GM18867 (cell line): ENCODE results near the gene LRSAM1.

Source experiments
- ATAC-seq: cut with Tn5 transposase; IDR thresholded peaks from one replicate; pipeline ENCODE4 v1.9.1; 2021; ENCODE audit warnings: mild to moderate bottlenecking, moderate library complexity; ENCODE audit not compliant: unreplicated experiment

The LRSAM1 gene

GRCh38 chr9:127509261-127509954, 58.1 kb downstream of the LRSAM1 start:
- ATAC-seq: no peak

GRCh38 chr9:127509955-127510299, 58.6 kb downstream of the LRSAM1 start:
- no peak for ATAC-seq

- no peak for ATAC-seq
Measured at GRCh38 chr9:127514468-127514867, 63.2 kb downstream of the LRSAM1 start.

DNA sequence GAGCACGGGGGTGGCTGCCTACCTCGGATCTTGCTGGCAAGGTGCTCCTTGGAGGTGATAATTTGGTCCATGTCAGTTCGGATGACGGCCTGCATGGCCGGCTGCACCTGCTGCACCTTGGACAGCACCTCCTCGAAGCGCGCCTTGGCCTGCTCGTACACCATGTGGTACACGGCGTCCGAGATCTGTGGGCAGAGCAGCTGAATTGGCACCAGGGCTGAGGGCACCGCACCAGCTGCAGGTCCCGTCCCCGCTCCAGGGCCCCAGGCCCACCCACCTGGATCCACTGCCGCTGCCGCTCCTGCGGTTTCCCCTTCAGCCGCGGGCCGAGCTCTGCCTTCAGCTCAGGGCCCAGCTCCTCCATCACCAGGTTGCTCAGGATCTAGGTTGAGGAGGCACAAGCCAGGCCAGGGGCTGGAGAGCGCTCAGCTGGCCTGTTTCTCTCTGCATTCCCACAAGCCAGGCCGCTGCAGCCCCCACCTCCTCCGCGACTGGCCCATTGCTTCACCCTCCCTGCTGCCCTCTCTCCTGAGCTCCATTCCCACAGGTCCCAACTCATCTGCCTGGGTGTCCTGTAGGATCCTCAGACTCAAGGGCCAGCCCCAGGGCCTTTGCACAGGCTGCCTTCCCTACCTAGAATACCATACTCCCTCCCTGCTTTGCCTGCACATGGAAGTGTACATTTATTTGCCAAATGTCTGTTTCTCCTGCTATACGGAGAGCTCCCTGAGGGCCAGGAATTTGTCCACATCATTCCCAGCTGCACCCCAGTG, 65.7 kb downstream of the LRSAM1 start:
- no peak for ATAC-seq

DNA sequence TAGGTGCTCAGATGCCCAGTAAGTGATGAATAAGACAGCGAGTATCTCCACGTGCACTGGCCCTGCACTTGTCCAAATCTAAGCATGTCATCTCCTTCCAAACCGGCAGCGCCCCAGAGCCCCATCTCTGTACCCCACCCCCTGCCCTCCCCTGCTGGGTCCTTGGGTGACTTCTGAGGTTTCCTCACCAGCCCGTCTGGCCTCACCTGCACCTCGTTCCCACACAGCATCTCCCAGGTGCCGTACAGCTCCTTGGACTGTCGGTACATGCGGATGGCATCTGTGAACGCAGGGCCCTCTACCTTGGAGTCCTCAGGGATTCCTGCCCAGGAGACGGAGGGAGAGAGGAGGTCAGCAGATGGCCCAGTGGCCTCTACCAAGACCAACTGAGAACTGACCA, 66.3 kb downstream of the LRSAM1 start:
- ATAC-seq: no peak

- ATAC-seq: no peak
Measured at GRCh38 chr9:127518091-127518856, 67.0 kb downstream of the LRSAM1 start.

GRCh38 chr9:127519301-127520166, 68.2 kb downstream of the LRSAM1 start:
- no peak for ATAC-seq

GRCh38 chr9:127520941-127521918, 69.9 kb downstream of the LRSAM1 start:
- ATAC-seq: no peak

GRCh38 chr9:127521919-127522304, 70.6 kb downstream of the LRSAM1 start:
- ATAC-seq: no peak

DNA sequence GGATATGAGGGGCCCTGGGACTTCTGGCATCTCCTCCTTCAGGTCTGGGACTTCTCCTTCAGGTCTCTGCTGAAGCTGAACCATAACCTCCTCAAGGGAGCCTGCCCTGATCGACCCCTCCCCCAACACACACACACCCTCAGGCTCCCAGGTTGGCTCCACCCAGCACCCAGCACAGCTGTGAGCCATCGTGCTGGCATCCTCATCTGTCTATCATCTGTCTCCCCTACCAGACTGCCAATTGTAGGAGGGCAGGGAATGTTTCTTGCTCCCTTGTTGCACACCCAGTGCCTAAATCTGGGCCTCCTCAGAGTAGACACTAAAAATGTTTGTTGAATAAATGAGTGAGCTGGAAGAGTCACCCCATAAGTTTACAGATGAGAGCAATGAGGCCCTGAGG, 71.4 kb downstream of the LRSAM1 start:
- ATAC-seq: no peak

- no peak for ATAC-seq
Measured at GRCh38 chr9:127523312-127523851, 72.1 kb downstream of the LRSAM1 start.

DNA sequence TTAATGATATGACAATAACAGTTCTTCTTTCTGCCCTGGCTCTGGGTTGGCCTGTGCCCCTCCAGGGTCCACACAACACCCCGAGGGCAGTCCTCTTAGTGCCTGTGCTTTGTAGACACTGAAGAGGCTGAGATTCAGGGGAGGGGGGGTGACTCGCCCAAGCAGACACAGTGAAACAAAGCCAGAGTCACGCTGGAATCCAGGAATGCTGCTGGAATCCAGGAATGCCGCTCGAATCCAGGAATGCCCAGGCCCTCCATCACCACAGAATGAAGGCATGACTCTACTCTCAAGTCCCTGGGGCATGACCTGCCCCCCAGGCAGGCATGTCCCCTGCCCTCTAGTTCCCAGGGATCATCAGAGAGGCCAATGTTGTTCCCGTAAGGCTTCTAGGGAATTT, 73.1 kb downstream of the LRSAM1 start:
- ATAC-seq: no peak

- ATAC-seq: no peak
Measured at GRCh38 chr9:127525401-127526188, 74.3 kb downstream of the LRSAM1 start.

GRCh38 chr9:127526655-127527559, 75.6 kb downstream of the LRSAM1 start:
- no peak for ATAC-seq

DNA sequence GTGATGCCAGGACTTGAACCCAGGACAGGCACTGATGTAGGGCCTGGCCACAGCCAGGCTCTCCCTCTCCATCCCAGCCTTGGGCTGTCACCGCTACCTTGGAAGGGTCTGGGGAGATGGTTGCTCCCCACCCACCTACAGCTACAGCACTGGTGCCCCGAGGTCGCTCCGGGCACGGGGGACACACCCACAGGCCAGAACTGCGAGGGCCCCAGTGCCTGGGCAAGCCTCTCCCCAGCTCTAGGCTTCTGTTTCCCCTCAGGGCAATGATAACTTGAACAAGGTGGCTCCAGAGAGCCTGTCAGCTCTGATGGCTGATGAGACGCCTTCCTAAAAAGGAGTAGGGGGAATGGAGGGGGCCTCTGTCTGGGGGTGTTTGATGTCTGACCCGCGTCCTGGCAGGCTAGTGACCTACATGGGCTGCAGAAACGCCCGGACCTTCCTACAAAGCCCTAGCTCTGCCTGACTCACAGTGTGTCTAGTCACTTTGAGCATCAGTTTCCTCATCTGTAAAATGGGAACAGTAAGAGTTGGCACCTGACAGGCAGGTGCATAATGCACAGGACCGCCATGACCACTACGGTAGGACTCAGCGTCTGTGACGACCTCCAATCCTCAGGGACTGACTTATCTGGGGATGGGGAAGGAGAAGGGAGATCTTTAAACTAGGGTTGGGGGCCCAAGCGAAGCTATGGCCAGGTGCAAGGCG, 76.4 kb downstream of the LRSAM1 start:
- no peak for ATAC-seq

DNA sequence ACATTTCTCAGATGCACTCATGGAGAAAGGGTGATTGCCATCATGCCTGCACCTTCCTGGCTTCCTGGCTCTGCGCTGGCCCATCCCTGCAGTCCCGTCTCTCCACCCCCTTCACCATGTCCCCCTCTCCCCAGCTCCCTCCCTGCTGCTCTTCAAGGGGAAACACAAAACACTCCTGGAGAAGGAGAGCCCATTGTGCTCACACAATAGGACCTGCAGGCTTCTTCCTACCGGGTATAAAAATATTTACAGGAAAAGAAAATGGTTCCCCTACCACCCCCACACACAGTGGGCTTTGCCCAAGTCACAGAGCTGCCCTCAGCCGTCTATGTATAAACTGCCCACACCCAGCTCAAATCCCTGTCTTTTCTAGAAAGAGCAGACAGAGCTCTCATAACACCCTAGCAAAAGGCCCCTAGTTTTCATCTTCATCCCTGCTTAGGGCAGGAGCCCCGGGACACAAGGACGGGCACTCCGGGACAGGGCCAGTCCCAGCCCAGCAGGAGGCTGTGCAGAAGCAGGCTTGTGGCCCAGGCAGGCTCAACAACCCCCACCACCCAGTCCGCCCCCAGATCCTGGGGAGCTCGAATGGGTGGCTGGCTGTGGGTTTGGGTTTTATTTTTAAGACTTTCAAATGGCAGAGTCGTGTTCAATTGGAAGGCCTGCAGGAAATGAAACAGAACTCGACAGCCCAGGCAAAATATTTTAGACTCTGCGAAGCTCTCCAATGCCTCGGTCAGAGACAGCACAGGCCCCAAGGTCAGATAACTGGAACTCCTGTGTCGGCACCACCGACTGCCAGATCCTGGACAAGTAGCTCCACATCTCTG, 77.3 kb downstream of the LRSAM1 start:
- ATAC-seq: no peak
